Stromal cell of bone marrow (primary cell): Measurements from ENCODE around the gene TNFRSF11A.

Source experiments
- DNase-seq: peaks from one replicate; pipeline ENCODE4 v3.0.0-alpha.2; 2012; ENCODE audit warnings: low read depth

TNFRSF11A gene

DNA sequence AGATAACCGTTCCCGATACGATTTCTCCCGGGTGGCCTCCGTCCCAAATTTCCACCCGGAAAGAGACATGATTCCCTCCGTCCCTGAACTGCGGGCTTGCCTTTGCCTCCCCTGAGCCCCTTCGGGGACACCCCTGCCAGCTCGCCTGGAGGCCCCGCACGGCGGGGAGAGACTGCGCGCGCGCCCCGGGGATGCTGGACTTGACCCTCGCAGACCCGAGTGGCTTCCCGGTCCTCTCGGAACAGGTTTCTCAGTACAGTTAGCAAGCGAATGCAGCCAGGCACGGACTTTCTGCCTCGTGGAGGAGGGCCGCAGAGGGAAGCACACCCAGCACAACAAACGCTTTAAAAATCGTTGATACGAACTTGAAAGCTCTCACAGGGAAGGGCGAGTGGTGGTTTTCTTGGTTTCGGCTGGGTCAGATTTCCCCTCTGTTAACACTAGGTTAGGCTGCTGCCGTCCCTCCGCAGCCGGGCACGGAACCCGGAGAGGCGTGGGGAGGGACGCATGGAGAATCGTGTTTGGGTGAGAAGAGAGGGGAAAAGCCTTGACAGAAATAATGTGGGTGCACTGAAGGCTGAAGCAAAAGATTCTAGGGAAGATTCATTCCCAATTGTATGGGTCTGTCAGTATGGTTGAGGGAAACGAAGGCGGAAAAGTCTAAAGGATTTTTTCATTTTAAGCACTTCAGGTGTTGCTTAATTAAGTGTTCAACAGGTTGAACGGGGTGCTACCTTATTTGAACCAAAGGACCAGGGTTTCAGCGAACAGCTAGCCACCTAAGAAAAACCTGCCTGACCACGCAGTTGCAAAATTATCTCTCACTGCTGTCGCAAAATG is 916 bp downstream of the TNFRSF11A start:
- no peak for DNase-seq

DNA sequence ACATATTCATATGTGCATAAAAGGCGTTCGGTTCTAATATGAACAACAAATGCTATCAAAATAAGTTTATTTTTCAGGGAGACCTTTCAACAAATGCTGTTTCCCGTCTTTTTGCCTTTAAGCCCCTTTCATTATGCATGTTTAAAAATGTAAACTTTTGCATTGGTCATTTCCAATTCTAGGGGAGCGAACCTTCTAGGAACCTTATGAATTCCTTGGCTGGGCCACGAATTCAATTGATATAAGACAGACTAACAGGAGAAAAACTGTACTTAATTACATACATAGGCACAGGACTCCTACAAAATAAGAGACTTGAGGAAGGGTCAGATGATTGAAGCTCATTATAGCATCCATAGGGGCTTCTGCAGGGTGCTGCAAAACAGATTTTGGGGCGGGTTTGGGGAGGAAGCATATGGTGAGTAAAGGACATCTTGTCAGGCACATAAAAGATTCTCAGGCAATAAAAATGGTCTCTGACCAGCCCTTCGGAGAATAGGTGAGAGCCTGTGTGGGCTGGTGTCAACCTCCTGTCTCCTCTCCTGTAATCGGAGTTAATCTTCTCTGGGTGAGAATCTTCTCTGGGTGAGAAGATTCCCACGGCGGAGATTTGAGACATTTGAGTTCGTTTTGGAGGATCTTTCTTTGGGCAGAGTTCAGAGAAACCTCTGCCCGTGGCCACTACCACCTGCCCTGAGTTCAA is 1.7 kb downstream of the TNFRSF11A start:
- DNase-seq = no peak

DNA sequence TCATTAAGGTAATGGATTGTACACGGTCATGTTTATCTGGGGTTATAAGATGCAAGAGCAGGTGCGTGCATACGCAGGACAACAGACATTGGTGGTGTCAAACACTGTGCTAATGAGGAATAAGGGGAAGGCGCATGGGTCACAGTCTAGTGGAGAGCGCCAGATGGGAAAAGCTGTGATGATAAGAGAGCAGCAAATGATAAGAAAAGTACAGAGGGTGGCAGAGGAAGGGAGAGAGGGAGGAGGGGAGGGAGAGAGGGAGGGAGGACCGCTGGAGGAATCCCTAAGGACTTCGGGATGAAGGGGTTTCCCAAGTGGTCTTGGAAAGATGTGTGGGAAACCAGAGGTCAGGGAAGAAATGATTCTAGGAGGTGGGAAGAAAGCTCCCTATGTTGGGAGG is 2.9 kb downstream of the TNFRSF11A start:
- no peak for DNase-seq

DNA sequence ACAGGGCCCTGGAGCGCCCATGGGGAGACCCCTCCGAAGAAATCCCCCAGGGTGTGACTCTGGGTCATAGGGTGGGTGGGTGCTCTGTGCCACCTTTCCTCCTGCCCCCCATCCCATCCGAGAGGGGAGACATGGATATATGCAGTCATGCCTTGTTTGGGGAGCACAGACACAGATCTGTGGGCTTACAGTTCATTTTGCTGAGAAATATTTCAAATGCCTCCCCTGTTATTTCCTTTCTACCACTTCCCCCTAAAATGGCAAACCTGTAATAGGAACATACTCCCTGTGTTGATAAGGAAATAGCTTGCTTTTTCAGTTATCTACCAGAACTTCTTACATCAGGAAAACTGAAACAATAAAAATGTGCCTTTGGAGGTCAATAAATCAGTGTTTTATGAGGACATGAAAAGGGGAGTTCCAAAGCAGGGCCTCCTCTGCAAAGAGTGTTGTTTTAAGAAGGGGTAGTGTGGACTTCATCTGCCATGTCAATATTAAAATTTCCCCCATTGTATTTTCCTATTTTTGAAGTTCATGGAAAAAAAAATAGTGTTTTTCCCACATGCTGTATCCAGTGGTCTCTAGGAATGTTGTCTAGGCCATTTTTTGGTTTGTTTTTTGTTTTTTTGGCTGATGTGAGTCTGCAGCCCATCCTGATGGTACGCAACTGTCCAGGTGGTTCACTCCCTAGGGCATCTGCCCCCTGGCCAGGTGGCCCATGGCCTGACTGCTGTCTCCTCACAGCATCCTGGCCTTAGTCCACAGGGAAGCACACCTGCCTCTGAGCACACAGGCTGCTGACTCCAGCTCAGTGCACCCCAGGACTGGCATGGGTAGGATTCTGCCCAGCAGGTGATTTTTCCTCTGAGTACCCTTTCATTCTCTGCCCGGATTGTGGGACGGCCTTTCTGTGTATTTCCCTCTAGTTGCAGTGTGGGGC is 3.7 kb downstream of the TNFRSF11A start:
- no peak for DNase-seq

DNA sequence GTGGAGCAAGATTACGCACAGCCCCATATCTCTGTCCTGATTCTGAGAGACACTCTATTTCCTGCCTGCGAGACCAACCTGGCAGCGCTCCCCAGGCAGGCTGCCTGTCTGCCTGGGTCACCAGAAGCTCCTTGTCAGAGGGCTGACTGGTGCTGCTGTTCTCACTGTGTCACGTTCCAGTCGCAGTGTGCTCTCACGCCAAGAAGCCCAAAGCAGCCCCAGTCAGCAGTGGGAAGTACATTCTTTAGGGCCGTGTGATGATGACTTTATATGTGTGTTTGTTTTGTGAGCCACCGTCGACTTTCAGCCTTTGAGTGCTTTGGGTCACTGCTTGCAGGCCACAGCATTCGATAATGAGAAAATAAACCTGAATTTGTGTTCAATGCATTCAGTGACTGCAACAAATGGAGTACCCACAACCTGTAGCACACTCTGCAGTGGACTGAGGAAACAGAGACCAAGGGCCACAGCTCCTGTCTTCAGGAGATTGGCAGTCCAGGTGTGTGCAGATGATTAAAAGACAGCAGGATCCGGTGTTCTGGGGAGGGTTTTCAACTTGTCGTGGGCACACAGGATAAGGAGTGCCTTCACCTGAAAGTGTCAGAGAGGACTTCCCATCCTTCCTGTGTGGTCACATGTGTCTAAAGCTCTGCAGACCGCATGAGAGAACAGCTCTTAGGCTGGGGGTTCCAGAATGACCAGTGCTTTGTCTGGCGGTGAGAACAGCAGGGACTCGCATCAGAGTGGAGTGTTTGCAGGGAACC is 4.8 kb downstream of the TNFRSF11A start:
- DNase-seq = peak; percentile 54

DNA sequence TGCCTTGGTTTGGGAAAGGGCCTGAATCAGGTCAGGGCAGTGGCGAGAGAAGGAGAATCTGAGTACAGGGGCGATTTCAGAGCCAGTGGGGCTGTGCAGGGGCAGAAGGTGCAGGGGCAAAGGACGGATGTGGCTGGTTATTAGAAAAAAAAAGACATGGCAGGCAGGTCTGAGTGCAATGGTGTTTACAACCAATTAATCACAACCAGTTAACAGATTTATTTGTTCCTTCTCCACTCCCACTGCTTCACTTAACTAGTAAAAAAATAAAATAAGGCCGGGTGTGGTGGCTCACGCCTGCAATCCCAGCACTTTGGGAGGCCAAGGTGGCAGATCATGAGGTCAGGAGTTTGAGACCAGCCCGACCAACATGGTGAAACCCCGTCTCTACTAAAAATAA is 5.5 kb downstream of the TNFRSF11A start:
- DNase-seq = no peak

DNA sequence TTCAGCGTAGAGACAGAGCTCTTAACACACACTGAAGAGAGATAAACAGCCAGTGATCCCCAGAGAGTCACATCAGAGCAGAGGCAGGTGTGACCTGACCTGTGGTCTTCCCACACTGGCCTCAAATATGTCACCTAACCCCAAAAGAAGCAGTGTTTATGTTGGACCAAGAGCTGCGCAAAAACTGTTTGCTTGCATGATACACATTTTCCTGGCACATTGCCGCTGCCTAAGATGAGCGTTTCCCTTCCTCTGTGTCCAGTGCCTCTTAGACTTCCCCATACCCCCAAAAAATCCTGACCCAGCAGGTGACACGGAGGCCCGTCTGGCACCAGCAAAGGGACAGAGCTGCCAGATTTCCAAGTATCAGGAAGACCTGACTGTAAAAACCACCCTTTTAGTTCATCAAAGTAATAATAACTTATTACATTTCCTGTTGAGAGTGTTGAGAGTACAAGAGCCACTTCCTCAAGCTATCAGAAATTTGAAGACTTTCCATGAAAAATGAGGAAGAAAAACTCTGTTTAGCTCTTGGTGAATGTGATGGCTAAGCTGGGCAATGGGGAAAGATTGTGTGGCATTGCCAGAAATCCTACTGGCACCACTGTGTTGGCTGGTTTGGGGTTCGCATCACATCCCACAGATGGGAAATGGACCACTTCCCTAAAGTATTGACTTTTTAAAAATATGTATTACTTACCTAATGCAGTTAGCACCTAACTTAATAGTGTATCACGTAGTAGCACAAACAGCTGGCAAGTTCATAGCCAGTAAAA is 6.7 kb downstream of the TNFRSF11A start:
- DNase-seq = peak; percentile 36

DNA sequence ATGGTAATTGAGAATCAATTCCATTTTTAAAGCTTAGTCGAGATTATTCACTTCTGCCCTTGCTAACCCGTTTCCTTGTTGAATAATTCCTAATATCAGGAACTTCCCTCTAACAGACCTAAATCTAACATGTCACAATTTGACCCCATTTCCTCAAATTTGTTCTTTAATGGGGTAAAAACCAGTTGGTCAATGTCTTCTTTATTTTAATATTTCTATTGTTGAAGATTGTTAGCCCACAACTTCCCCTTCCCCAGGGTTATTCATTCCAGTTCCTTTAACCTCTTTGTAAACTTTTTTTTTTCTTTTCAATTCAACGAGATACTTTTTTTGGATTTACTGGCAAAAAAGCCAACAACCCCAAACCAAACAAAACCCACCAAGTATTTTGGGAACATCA is 7.3 kb downstream of the TNFRSF11A start:
- no peak for DNase-seq

DNA sequence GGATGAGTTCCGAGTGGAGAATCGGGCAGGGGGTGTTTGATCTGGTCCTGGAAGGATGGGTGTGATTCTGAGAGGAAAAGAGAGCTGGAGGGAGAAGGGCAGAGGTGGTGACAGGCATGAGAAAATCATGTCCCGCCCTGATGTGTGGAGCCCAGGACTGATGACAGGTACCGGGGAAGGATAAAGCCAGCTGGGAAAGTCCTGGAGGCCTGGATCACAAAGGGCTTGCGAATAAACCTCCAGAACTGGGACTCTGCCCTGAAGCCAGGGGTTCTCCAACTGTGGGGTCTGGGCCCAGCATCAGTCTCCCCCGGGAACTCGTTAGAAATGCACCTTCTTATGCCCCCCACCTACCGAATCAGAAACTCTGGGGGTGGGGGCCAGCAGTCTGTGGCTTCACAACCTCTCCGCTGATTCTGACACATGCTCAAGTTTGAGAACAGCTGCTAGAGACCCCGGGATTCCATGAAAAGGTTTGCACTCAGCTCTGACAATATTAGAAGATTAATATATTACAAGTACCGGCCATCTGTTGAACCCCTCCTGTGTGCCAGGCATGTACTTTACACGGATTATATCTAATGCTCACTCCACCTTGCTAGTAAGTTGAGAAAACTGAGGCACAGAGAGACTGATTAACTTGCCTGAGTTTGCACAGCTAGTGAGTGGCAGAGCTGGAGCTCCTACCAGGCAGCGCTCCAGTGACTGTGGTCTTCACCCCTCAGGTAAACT is 8.0 kb downstream of the TNFRSF11A start:
- DNase-seq = no peak

DNA sequence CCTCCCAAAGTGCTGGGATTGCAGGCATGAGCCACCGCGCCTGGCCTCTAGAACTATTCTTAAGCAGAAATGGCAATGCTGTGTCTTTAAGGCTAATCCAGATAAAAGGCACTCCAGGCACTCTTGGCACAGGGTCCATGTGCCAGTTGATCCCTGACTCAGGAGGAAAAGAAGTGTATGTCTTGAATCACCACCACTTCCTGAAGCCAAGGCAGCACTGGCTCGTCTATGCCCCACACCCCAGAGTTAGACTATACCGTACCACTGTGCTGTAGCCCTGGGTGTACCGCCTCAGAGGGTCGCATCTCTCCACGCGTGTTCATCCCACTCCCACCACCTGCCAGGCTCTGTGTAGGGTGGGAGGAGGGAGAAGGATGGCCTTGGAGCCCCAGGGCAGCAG is 9.0 kb downstream of the TNFRSF11A start:
- DNase-seq = peak; percentile 42

DNA sequence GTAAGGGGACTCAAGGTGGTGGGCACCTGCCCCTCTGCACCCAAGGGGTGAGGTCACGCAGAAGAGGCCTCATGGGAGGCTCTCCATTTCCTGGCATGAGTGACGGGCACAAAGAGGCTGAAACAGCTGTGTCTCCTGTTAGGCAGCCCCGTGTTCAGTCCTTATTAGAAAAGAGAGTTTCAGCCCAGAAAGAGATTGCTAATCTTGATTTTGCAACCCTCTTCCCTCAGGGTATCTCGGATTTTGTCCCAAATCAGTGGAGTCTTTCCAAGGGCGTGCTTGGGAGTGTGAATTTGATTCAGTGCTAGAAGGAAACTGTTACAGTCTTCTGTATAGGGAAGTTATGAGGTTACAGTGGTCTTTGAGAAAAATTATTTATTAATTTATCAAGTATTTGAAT is 10.4 kb downstream of the TNFRSF11A start:
- DNase-seq = no peak

DNA sequence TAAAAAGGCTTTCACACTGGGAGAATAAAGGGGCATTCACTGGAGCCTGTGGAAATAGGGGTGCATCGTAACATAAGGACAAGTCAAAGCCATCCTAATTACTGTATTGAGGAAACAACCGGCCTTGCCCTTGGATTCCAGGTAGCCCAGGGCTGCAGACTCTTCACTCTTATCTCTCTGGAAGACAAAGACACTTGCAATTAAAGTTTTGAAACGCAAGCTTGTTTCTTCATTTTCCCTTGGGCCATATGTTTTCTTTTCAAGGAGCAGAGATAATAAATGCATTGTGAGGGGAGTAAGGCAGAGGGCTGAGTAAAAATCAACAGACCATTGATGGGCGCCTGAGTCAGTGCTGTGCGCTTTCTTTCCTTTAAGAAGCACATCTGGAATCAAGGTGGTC is 11.5 kb downstream of the TNFRSF11A start:
- no peak for DNase-seq

DNA sequence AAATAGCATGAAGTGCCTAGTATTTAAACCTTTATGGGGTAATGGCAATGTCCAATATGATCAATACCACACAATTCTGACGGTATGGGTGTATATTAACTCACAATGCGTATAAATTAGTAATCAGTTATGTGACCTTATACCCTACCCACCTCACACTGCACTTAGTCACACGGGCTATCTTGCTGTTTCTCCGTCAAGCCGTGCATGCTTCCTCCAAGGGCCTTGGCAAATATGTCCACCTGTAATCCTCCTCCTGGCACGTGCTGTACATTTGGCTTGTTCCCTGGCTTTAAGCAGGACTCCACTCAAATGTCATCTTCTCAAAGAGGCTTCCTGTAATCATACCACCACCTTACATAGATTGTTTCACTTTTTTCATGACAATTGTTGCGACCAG is 12.2 kb downstream of the TNFRSF11A start:
- no peak for DNase-seq

DNA sequence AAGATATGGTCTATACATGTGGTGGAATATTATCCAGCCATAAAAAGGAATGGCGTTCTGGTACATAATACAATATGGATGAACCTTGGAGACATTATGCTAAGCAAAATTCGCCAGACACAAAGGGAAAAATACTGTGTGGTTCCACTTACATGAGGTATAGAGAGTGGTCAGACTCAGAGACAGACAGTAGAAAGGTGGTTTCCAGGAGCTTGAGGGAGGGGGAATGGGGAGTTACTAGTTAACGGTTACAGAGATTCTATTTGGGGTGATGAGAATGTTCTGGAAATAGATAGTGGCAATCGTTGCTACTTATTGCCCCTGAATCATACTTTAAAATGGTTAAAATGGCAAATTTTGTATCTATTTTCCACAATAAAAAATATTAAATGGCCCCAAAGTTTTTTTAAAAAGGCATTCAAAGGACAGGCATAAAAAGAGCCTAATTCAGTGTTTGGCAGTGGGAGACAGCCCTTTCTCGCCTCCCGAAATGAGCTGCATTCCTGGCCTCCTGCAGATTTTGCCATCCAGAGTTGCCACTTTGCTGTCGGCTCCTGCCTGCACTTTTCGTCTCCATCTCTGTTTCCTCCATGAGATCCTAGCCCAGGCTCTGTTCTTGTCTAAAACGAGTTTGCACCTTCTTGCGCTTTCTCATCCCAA is 13.5 kb downstream of the TNFRSF11A start:
- no peak for DNase-seq

DNA sequence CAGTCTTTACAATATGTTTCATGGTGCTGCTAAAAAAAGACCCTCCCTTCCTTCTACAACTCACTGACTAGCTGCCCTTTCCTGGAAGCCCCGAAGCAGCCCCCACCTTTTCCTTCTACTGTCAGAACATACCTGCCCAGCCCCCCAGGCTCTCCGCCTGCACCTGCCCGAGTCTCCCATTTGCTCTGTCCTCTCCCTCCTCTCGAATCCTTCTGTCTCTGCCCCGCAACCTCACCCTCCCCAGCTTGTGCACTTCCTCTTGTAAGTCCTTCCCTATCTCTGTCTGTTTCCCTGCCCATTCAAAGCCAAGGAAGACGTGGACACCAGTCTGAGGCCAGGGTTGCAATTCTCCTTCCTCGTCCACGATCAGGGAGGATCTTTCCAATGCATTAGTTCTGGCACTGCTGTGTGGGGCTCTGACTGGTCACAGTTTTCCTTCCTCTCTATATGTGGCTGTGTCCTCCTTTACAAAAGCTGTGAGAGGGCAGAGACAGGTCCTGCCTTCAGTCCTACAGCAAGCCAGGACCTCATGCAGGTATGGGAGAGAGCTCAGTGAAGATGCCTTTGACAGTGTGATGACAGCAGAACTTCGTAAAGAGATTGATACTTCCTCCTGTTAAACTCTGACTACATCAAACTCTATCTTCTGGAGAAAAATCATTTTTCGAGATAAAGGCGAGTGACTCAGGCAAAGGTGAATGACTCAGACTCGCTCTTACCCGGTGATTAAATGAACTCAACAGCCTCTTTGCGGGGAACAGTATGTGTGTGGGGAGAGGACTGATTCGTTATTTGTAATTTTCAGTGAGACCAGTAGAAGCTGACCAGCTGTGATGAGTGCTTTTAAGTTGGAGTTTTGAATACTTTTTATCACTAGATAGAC is 14.2 kb downstream of the TNFRSF11A start:
- DNase-seq = no peak

DNA sequence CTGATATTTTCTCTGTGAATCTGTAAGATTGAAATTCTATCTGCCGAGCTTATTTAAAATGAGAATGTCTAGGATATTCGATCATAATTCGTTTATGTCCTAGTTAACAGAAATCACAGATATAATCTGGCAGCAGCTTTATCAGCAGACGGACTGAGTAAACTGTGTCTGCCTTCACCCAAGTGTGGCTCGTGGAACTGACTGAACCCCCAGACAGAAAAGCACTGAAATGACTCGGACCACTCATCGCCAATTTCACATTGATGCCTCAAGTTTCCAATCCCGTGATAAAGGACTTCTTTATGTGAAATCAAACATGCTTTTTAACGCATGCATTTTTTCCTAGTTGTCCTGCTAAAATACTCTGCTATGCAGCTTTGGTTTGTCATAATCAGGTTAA is 15.9 kb downstream of the TNFRSF11A start:
- DNase-seq = no peak

DNA sequence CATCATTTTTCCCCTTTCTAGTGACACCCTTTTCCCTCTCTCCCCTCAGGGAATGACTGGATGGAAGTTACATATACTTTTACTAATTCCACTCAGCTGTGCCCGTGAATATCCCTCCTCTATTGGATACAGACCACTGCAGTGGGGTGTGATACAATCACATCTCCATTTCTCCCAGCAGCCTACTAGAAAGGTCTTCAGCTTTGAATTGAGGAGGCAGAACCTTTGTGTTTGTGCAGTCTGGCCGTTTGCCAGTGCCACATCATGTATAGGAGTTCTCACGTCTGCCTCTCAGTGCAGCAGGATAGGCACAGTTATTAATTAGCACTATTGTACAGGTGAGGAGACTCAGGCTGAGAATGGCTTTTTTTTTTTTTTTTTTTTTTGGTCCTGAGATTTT is 16.4 kb downstream of the TNFRSF11A start:
- no peak for DNase-seq

DNA sequence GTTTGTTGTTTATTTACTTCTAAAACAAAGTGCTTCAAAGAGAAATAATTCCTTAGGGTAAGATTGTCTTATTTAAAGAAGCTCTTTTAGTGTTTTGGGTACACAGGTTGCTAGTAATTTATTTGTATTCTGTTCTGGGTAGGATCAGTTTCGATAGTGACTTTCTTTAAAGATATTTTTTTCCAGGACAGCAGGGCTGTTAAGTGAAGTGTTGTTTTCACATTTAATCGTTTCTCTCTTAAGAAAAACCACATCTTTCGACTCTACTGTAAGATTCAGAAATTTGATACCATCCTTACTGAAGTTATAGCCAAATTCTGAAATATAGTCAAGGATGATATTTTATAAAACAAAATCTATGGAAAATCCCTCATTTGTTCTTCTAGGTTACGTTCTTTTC is 17.8 kb downstream of the TNFRSF11A start:
- DNase-seq = no peak

DNA sequence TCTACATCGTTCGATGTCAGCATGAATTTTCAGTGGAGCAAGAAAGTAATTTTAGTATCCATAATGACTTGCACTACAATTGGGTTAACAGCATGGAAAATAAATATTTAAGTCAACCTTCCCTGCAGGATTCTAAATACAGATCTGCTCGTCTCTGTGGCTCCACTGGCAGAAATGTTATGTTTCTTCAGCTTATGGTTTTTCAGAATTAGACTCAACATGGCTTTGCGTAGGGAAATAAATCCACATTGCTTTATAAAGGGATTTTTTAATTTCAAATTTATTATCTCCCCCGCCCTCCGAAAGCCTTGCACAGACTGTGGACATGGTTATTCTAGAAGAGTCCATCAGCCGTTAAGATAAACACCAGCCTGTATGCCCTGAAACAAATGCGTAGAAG is 18.2 kb downstream of the TNFRSF11A start:
- DNase-seq = no peak
